ENCODE data around the gene FOXL3. TPM values are rescaled to one million over a fixed set of nuclear protein-coding genes. Genes with fewer than 3 reads are reported as not detected.

FOXL3 gene
- total RNA-seq, 1 experiment from 2014 or later, result not detected

DNA sequence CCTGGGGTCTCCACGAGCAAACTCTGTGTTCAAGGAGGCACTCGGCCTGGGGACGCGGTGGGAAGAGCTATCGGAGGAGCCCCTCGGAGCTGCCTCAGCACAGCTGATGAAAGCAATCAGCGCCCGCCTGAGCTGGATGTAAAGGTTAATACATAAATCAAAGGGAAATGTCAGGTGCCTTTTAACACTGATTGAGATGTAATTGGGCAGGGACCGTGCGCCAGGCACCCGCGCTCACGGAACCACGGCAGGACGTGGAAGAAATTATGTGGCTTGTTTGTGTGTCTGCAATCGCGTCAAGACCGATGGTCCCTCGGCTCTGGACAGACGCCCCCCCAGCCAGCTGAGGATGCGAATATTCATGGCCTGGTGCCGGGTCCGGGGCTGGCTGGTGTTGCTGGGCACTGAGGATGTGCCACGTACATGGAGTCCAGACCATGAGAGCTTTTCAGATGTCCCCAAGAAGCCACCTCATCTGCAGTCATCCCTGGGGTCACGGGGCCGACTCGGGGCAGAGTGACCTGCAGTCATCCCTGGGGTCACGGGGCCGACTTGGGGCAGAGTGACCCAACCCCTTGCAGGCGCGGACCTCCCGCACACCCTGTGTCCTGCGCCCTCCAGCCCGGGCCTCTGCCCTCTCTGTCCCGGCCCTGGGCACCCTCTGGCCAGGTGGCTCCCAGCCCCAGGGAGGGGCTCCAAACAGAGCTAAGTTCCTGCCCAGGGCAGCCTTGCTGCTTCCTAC lies 15.6 kb downstream of the FOXL3 start:
- Histone ChIP-seq H2BK20ac (ENCODE audit: low read depth, low read length, poor library complexity, severe bottlenecking) (no peak overlapping the region), H2AFZ (ENCODE audit: low read length) (no peak overlapping the region), H3K79me2 (ENCODE audit: insufficient read depth, low read length) (no peaks in the 10 kb centered on the region), H4K91ac (ENCODE audit: insufficient read length, low read depth, low read length) (no peak overlapping the region), H3K23ac (ENCODE audit: insufficient read length, low read depth, low read length) (no peak overlapping the region), H2BK15ac (ENCODE audit: low read depth, low read length) (no peak overlapping the region), H3K4me2 (ENCODE audit: insufficient read depth, insufficient read length, low read length) (no peak overlapping the region), H3K56ac (ENCODE audit: insufficient read length, low read depth, low read length) (no peak overlapping the region), H3K79me1 (ENCODE audit: insufficient read depth, low read depth, low read length, poor library complexity, severe bottlenecking) (no peaks in the 10 kb centered on the region), H3K27me3 (ENCODE audit: insufficient read depth, low read length) (no peaks in the 10 kb centered on the region), H3K23me2 (ENCODE audit: insufficient read length, low read depth, low read length, poor library complexity, severe bottlenecking) (no peaks in the 10 kb centered on the region), H2BK12ac (ENCODE audit: insufficient read length, low read depth, low read length) (no peak overlapping the region), H4K8ac (replicated peaks; ENCODE audit: insufficient read length, low read depth, low read length) (no peak overlapping the region), H4K20me1 (ENCODE audit: control insufficient read depth, insufficient read depth, insufficient read length) (no peaks in the 10 kb centered on the region), H3K14ac (ENCODE audit: insufficient read depth, low read length) (no peak overlapping the region), H3K18ac (ENCODE audit: insufficient read length, low read depth, low read length) (no peak overlapping the region), H3K9me3 (ENCODE audit: control insufficient read depth, low read depth, low read length) (no peaks in the 10 kb centered on the region), H3T11ph (ENCODE audit: low read length) (no peak overlapping the region), H3K4me1 (ENCODE audit: insufficient read depth, low read length) (no peaks in the 10 kb centered on the region), H3K4ac (ENCODE audit: low read depth, low read length) (no peak overlapping the region), H4K5ac (ENCODE audit: insufficient read length, low read depth, low read length) (no peak overlapping the region), H3K27ac (ENCODE audit: insufficient read length, low read depth, low read length) (no peak overlapping the region), H3K9ac (ENCODE audit: extremely low read depth, insufficient read length, low read length) (no peak overlapping the region), H2AK5ac (ENCODE audit: insufficient read length, low read length) (no peak overlapping the region), H2BK5ac (ENCODE audit: insufficient read length, low read length) (no peak overlapping the region), H2BK120ac (ENCODE audit: low read depth, low read length, poor library complexity, severe bottlenecking) (no peak overlapping the region)
- Mint-ChIP-seq H3K36me3 (ENCODE audit: insufficient read depth in 1 of 3, low read depth in 3 of 3) (no peaks in the 10 kb centered on the region; a peak in 2 of 7 replicates), H3K4me3 (no peak overlapping the region), H3K9me3 (peaks cover 19 to 23% of the 10 kb centered on the region in 2 experiments), H3K27ac (peak overlapping the region in 1 of 3 experiments; percentile 48; a peak in 1 of 7 replicates), H3K4me1 (no peaks in the 10 kb centered on the region), H3K27me3 (ENCODE audit: low read depth) (peaks cover 2% of the 10 kb centered on the region)
- no CpG with 5 or more reads among the region's 35 CpGs for whole genome bisulfite sequencing (ENCODE audit: extremely low coverage, insufficient read length, low lambda C conversion rate)
- TF ChIP-seq, protein P1, sequence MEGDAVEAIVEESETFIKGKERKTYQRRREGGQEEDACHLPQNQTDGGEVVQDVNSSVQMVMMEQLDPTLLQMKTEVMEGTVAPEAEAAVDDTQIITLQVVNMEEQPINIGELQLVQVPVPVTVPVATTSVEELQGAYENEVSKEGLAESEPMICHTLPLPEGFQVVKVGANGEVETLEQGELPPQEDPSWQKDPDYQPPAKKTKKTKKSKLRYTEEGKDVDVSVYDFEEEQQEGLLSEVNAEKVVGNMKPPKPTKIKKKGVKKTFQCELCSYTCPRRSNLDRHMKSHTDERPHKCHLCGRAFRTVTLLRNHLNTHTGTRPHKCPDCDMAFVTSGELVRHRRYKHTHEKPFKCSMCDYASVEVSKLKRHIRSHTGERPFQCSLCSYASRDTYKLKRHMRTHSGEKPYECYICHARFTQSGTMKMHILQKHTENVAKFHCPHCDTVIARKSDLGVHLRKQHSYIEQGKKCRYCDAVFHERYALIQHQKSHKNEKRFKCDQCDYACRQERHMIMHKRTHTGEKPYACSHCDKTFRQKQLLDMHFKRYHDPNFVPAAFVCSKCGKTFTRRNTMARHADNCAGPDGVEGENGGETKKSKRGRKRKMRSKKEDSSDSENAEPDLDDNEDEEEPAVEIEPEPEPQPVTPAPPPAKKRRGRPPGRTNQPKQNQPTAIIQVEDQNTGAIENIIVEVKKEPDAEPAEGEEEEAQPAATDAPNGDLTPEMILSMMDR (conservative IDR thresholded peaks at IDR 0.05), result no peak
- DNase-seq, result no peak
